Keratinocyte (primary cell): ENCODE measurements around the gene HDAC9.

ENCODE experiments used
- CTCF ChIP-seq, 3 experiments: IDR thresholded peaks in 1 of 3; conservative IDR thresholded peaks in 1 of 3; optimal IDR thresholded peaks in 1 of 3; 2 replicates in 2 of 3; 3 replicates in 1 of 3; pipeline versions ENCODE3 to v1.5.1; 2011; ENCODE audit warnings: low read length in 3 of 3, mild to moderate bottlenecking in 3 of 3, moderate library complexity in 2 of 3, control low read depth in 1 of 3, inconsistent platforms in 1 of 3; ENCODE audit not compliant: insufficient read depth in 2 of 3; ENCODE audit errors: extremely low read depth in 1 of 3
- EZH2 ChIP-seq: IDR thresholded peaks from one replicate; pipeline ENCODE4 v1.6.1; 2012; ENCODE audit warnings: inconsistent platforms, mild to moderate bottlenecking, low read length, moderate library complexity

DNA sequence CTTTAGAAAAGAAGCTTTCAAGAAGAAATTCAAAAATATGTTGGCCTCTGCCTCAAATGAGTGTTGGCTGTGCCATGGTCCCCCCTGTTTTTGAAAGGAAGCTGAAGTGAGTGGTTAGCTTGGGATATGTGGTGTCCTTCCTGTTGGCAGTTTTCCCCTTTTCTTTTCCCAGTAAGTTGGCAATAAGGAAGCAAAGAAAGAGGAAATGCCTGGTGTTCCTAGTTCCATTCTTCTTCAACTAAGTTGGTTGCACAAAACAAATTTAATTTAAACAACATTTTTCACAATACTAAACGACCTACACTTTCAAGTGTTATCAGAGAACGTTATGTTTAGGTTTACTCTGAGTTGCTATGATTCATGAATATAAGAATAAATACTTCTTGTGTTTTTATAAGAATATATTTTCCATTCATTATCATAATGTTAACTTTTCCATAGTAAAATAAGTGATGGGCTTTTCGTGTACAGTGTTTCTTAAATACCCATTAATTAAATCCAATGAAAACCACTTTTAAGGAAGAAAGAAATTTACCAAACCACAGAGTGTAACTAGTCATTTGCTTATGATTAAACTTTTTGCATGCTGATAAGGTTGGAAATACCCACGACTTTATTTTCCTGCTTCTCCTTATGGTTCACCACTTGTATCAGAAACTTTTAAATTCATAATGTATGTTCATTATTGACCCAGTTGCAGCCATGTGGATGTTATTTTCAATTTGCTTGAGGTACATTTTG, 7.7 kb downstream of the HDAC9 start:
- TF ChIP-seq CTCF (optimal IDR thresholded peaks at IDR 0.05 in 1 of 3, IDR thresholded peaks at IDR 0.05 in 1 of 3, conservative IDR thresholded peaks at IDR 0.05 in 1 of 3; ENCODE audit: extremely low read depth in 1 of 3, insufficient read depth in 2 of 3, low read length in 3 of 3) (no peak), EZH2 (no peak)
